Body of pancreas (tissue), 4 donors: ENCODE results near the gene OLAH.

Experiments used
- POLR2A ChIP-seq, 3 donors: fragments of 450-650 bp; IDR thresholded peaks; one replicate each; pipeline ENCODE4 v1.6.1; 2016; ENCODE audit warnings: antibody characterized with exemption in 3 of 3, mild to moderate bottlenecking in 2 of 3
- TF ChIP-seq, protein P1 (sequence below), 7 experiments: fragments of 450-650 bp in 4 of 7; fragments of 200-600 bp in 3 of 7; sonication (generic) in 3 of 7; IDR thresholded peaks; one replicate each; pipeline ENCODE4 v1.5.1; 2016 to 2019; ENCODE audit warnings: antibody characterized with exemption in 7 of 7

DNA sequence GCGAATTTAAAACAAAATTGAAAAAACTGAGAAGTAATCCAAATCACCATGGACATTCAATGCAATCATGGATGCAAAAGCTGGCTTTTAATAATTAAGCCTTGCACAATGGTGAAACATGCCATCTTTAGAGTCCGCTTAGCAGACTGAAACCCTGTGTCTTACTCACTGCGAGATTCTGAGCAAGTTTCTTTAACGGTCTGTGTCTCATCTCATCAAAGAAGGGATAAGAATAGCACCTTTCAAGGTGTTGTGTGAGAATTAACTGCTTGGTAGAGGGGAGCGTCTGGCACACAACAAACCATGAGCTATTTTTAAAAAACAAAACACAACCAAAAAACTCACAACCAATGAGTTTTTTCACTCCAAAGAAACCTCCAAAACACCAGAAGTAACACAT, 23.4 kb downstream of the OLAH start:
- TF ChIP-seq, protein P1, sequence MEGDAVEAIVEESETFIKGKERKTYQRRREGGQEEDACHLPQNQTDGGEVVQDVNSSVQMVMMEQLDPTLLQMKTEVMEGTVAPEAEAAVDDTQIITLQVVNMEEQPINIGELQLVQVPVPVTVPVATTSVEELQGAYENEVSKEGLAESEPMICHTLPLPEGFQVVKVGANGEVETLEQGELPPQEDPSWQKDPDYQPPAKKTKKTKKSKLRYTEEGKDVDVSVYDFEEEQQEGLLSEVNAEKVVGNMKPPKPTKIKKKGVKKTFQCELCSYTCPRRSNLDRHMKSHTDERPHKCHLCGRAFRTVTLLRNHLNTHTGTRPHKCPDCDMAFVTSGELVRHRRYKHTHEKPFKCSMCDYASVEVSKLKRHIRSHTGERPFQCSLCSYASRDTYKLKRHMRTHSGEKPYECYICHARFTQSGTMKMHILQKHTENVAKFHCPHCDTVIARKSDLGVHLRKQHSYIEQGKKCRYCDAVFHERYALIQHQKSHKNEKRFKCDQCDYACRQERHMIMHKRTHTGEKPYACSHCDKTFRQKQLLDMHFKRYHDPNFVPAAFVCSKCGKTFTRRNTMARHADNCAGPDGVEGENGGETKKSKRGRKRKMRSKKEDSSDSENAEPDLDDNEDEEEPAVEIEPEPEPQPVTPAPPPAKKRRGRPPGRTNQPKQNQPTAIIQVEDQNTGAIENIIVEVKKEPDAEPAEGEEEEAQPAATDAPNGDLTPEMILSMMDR (IDR thresholded peaks at IDR 0.05) = no peak
- TF ChIP-seq POLR2A (IDR thresholded peaks at IDR 0.05) = no peak
